ENCODE measurements around the gene DYNLT3. TPM values are rescaled to one million over a fixed set of nuclear protein-coding genes. Genes with fewer than 3 reads are reported as not detected.

DYNLT3 gene
- total and polyA plus RNA-seq, 11 donors, result 9.8 to 32.1 (median 21.0) TPM

DNA sequence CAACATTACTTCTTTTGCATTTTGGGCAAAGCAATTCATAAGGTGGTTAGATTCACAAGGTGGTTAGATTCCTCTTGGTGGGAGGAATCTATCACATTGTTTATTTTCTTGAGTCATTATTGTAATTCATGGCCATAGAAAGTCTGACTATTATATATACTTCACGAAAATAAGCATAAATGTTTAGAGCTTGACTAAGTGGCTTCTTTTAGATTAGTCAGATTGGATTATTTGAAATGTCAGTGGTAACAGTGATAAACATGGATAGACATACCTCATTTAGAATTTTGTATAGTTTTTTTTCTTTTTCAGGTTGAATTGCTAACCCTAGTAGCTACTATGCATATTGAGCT lies 24.9 kb upstream of the DYNLT3 start:
- no peaks in the 10 kb centered on the region for H3K27me3 ChIP-seq
- no peak for DNase-seq
- no peak overlapping the region for H3K4me3 ChIP-seq
- intact Hi-C loops (cut with DNase I), result no loop called here
- H3K27ac ChIP-seq, result peak overlapping the region in 2 of 12 donors; percentile 4 to 43
- ATAC-seq, result no peak
- peaks cover 0 to 6% (median 0%) of the 10 kb centered on the region in 12 donors for H3K4me1 ChIP-seq
- no peaks in the 10 kb centered on the region for H3K36me3 ChIP-seq
- no peaks in the 10 kb centered on the region for H3K9me3 ChIP-seq
- TF ChIP-seq, protein P1, sequence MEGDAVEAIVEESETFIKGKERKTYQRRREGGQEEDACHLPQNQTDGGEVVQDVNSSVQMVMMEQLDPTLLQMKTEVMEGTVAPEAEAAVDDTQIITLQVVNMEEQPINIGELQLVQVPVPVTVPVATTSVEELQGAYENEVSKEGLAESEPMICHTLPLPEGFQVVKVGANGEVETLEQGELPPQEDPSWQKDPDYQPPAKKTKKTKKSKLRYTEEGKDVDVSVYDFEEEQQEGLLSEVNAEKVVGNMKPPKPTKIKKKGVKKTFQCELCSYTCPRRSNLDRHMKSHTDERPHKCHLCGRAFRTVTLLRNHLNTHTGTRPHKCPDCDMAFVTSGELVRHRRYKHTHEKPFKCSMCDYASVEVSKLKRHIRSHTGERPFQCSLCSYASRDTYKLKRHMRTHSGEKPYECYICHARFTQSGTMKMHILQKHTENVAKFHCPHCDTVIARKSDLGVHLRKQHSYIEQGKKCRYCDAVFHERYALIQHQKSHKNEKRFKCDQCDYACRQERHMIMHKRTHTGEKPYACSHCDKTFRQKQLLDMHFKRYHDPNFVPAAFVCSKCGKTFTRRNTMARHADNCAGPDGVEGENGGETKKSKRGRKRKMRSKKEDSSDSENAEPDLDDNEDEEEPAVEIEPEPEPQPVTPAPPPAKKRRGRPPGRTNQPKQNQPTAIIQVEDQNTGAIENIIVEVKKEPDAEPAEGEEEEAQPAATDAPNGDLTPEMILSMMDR (IDR thresholded peaks at IDR 0.05), result no peak
- TF ChIP-seq POLR2A (IDR thresholded peaks at IDR 0.05), result no peak
- WGBS, 4 donors, result 59 to 92% (median 67%) methylated on average over 1 of the region's 1 CpG

DNA sequence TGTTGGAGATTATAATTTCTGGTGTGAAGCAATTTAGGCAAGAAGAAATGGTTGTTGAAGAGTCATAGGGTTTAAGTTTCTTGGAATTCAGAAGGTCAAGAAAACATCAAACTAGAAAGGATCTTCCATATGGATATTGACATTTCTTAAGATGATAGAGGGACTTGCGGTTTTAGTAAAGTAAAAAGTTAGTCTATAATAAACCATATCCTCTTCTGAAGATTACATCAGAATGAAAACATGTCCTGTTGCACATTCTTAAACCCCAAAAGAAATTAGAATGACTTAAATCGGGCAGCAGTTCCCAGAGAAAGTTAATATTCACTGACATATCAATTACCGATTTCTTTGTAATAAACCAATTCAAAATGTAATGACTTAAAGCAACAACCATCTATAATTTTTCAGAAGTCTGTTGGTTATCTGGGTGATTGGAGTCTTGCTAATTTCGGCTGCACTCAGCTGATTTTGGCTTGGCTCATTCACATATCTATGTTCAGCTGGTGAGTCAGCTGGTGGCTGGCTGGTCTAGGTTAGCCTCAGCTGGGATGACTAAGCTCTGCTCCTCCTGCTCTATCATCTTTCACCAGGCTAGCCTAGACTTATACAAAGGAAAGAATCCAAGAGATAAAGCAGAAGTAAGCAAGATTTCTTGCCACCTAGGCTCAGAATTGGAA lies 24.4 kb upstream of the DYNLT3 start:
- no peaks in the 10 kb centered on the region for H3K36me3 ChIP-seq
- ATAC-seq (peak; percentile 67 to 97 (median 88)), DNase-seq (peak; percentile 18 to 62 (median 36))
- H3K9me3 ChIP-seq, result no peaks in the 10 kb centered on the region
- H3K27ac ChIP-seq, result peak overlapping the region in 4 of 12 donors; percentile 8 to 61 (median 28)
- H3K4me1 ChIP-seq, result peaks cover 0 to 6% (median 0%) of the 10 kb centered on the region in 12 donors
- no peak overlapping the region for H3K4me3 ChIP-seq
- 49 to 69% (median 60%) methylated on average over 4 of the region's 4 CpGs for WGBS, 4 donors
- TF ChIP-seq POLR2A (IDR thresholded peaks at IDR 0.05), result no peak
- TF ChIP-seq, protein P1 (IDR thresholded peaks at IDR 0.05), result no peak
- no peaks in the 10 kb centered on the region for H3K27me3 ChIP-seq
- intact Hi-C loops (cut with DNase I), result no loop called here

DNA sequence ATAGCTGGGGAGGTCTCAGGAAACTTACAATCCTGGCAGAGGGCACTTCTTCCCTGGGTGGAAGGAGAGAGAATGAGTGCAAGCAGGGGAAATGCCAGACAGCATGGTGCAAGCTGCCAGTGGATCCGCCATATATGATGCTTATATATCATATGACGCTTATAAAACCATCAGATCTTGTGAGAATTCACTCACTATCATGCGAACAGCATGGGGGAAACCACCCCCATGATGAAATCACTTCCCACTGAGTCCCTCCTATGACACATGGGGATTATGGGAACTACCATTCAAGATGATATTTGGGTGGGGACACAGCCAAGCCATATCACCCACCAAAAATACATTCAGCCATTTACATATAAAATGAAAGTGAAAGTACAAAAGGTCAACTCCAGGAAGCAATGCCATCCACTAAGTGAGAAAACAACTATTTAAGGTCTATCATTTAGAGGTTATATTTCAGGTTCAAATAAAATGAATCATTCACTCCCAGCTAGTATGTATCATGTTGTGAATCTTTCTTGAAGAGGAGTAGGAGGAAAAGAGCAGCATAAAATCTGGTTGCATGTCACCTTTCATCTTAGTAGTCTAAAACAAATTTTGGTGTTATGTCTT lies 20.3 kb upstream of the DYNLT3 start:
- H3K27ac ChIP-seq, result no peak overlapping the region

DNA sequence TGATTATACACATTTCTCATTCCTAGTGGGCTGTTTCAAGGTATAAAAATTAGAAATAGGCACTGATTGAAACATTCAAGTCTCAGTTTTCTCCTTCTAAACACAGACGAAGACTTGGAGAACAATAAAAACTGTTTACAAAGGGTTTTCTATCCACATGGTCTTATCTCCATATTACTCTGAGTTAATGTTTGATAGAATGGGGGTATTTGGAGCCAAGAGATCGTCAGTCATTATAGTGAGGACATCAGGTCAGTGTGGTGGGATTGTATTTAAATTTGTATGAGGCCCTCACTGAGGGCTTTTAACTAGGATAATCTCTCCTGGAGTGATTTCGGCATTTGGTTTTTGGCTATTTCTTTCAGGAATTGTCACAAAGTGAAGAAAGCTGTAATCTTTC lies 16.4 kb upstream of the DYNLT3 start:
- intact Hi-C loops (cut with DNase I), result no loop called here
- no peak overlapping the region for H3K27ac ChIP-seq
- 54 to 84% (median 72%) methylated on average over 3 of the region's 3 CpGs for WGBS, 4 donors
- H3K9me3 ChIP-seq, result no peaks in the 10 kb centered on the region
- DNase-seq (no peak), ATAC-seq (no peak)
- H3K27me3 ChIP-seq, result peaks cover 0 to 22% (median 0%) of the 10 kb centered on the region in 9 donors
- TF ChIP-seq, protein P1 (IDR thresholded peaks at IDR 0.05), result no peak
- no peak for TF ChIP-seq POLR2A (IDR thresholded peaks at IDR 0.05)
- H3K4me1 ChIP-seq, result no peaks in the 10 kb centered on the region
- H3K36me3 ChIP-seq, result no peaks in the 10 kb centered on the region
- no peak overlapping the region for H3K4me3 ChIP-seq

More for the DNA sequence above, 20.3 kb upstream of the DYNLT3 start:
- ATAC-seq, result no peak
- intact Hi-C loops (cut with DNase I), result no loop called here
- TF ChIP-seq, protein P1 (IDR thresholded peaks at IDR 0.05), result no peak
- TF ChIP-seq POLR2A (IDR thresholded peaks at IDR 0.05), result no peak
- Histone ChIP-seq H3K4me1 (peaks cover 0 to 6% (median 0%) of the 10 kb centered on the region in 12 donors), H3K27me3 (peaks cover 0 to 18% (median 0%) of the 10 kb centered on the region in 9 donors), H3K4me3 (no peak overlapping the region), H3K36me3 (no peaks in the 10 kb centered on the region), H3K9me3 (no peaks in the 10 kb centered on the region)
- 31 to 94% (median 79%) methylated on average over 3 of the region's 3 CpGs for whole genome bisulfite sequencing, 4 donors
- no peak for DNase-seq

All from heart left ventricle (tissue), 16 donors.